ENCODE data around the gene BNIP1.

The BNIP1 gene

GRCh38 chr5:173165177-173166016 lies 21.1 kb downstream of the BNIP1 start:
- Histone ChIP-seq H3K9me2 (replicated peaks; ENCODE audit: insufficient read depth, low read length) (no peaks in the 10 kb centered on the region), H4K20me1 (ENCODE audit: insufficient read depth, low read length) (no peaks in the 10 kb centered on the region), H3K4me1 (ENCODE audit: low read length) (no peaks in the 10 kb centered on the region), H3K27ac (ENCODE audit: low read length) (no peak overlapping the region), H2AFZ (ENCODE audit: low read length) (no peak overlapping the region), H3K79me2 (ENCODE audit: low read length) (no peaks in the 10 kb centered on the region), H3K4me3 (ENCODE audit: low read length) (no peak overlapping the region), H3K9ac (ENCODE audit: low read length) (no peak overlapping the region), H3K9me3 (replicated peaks; ENCODE audit: insufficient read depth, low read length) (no peaks in the 10 kb centered on the region), H3K4me2 (ENCODE audit: low read depth, low read length) (no peak overlapping the region), H3F3A (ENCODE audit: insufficient read depth, low read length) (no peaks in the 10 kb centered on the region), H3K27me3 (replicated peaks; ENCODE audit: insufficient read depth, low read length) (no peaks in the 10 kb centered on the region), H3K36me3 (replicated peaks; ENCODE audit: insufficient read depth, low read length) (no peaks in the 10 kb centered on the region)
- DNase-seq: no peak
- TF ChIP-seq, protein P1, sequence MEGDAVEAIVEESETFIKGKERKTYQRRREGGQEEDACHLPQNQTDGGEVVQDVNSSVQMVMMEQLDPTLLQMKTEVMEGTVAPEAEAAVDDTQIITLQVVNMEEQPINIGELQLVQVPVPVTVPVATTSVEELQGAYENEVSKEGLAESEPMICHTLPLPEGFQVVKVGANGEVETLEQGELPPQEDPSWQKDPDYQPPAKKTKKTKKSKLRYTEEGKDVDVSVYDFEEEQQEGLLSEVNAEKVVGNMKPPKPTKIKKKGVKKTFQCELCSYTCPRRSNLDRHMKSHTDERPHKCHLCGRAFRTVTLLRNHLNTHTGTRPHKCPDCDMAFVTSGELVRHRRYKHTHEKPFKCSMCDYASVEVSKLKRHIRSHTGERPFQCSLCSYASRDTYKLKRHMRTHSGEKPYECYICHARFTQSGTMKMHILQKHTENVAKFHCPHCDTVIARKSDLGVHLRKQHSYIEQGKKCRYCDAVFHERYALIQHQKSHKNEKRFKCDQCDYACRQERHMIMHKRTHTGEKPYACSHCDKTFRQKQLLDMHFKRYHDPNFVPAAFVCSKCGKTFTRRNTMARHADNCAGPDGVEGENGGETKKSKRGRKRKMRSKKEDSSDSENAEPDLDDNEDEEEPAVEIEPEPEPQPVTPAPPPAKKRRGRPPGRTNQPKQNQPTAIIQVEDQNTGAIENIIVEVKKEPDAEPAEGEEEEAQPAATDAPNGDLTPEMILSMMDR (IDR thresholded peaks at IDR 0.05; ENCODE audit: low read length): no peak
- no peak for TF ChIP-seq EZH2 (optimal IDR thresholded peaks at IDR 0.05; ENCODE audit: low read depth, low read length)
- no peak for TF ChIP-seq EZH2phosphoT487 (IDR thresholded peaks at IDR 0.05; ENCODE audit: low read length)

GRCh38 chr5:173172166-173172565 lies 27.8 kb downstream of the BNIP1 start:
- TF ChIP-seq, protein P1 (IDR thresholded peaks at IDR 0.05; ENCODE audit: low read length): no peak
- TF ChIP-seq EZH2phosphoT487 (IDR thresholded peaks at IDR 0.05; ENCODE audit: low read length) (no peak), EZH2 (optimal IDR thresholded peaks at IDR 0.05; ENCODE audit: low read depth, low read length) (no peak)
- H3K27ac ChIP-seq (ENCODE audit: low read length): no peak overlapping the region
- no peak for DNase-seq
- H3K9me2 ChIP-seq (replicated peaks; ENCODE audit: insufficient read depth, low read length): no peaks in the 10 kb centered on the region
- no peaks in the 10 kb centered on the region for H3K9me3 ChIP-seq (replicated peaks; ENCODE audit: insufficient read depth, low read length)
- no peaks in the 10 kb centered on the region for H3K27me3 ChIP-seq (replicated peaks; ENCODE audit: insufficient read depth, low read length)
- no peaks in the 10 kb centered on the region for H3F3A ChIP-seq (ENCODE audit: insufficient read depth, low read length)
- no peaks in the 10 kb centered on the region for H3K36me3 ChIP-seq (replicated peaks; ENCODE audit: insufficient read depth, low read length)
- H3K9ac ChIP-seq (ENCODE audit: low read length): no peak overlapping the region
- no peaks in the 10 kb centered on the region for H4K20me1 ChIP-seq (ENCODE audit: insufficient read depth, low read length)
- no peaks in the 10 kb centered on the region for H3K4me1 ChIP-seq (ENCODE audit: low read length)
- no peak overlapping the region for H3K4me2 ChIP-seq (ENCODE audit: low read depth, low read length)
- no peaks in the 10 kb centered on the region for H3K79me2 ChIP-seq (ENCODE audit: low read length)
- H3K4me3 ChIP-seq (ENCODE audit: low read length): no peak overlapping the region
- H2AFZ ChIP-seq (ENCODE audit: low read length): no peak overlapping the region

DNA sequence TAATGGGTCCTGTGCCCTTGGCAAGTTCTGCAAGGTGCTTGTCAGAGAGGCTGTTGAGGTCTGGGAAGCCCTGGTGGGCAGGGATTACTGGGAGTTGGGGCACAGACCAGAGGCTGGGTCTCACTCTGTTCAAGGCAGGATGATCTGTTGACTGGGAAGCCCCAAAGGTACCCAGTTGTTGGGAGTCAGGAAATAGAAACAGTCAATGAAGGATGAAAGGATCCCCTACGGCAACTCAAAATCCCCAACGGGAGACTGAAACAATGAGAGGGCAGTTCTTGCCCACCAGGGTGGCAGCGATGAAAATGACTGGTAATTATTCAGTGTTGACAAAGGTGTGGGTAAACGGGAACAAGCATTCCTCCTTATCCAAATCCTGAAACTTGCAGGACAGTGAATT lies 31.2 kb downstream of the BNIP1 start:
- no peak overlapping the region for H3K27ac ChIP-seq (ENCODE audit: low read length)
- no peaks in the 10 kb centered on the region for H3K79me2 ChIP-seq (ENCODE audit: low read length)
- H2AFZ ChIP-seq (ENCODE audit: low read length): no peak overlapping the region
- no peak overlapping the region for H3K9ac ChIP-seq (ENCODE audit: low read length)
- no peak overlapping the region for H3K4me2 ChIP-seq (ENCODE audit: low read depth, low read length)
- TF ChIP-seq EZH2phosphoT487 (IDR thresholded peaks at IDR 0.05; ENCODE audit: low read length): no peak
- TF ChIP-seq, protein P1 (IDR thresholded peaks at IDR 0.05; ENCODE audit: low read length): no peak
- no peak for TF ChIP-seq EZH2 (optimal IDR thresholded peaks at IDR 0.05; ENCODE audit: low read depth, low read length)
- H3F3A ChIP-seq (ENCODE audit: insufficient read depth, low read length): no peaks in the 10 kb centered on the region
- DNase-seq: no peak
- no peaks in the 10 kb centered on the region for H3K9me2 ChIP-seq (replicated peaks; ENCODE audit: insufficient read depth, low read length)
- H3K36me3 ChIP-seq (replicated peaks; ENCODE audit: insufficient read depth, low read length): no peaks in the 10 kb centered on the region
- no peaks in the 10 kb centered on the region for H4K20me1 ChIP-seq (ENCODE audit: insufficient read depth, low read length)
- no peak overlapping the region for H3K4me3 ChIP-seq (ENCODE audit: low read length)
- H3K4me1 ChIP-seq (ENCODE audit: low read length): peaks cover 3% of the 10 kb centered on the region; the same call in 1 of the 2 replicates
- H3K9me3 ChIP-seq (replicated peaks; ENCODE audit: insufficient read depth, low read length): no peaks in the 10 kb centered on the region
- no peaks in the 10 kb centered on the region for H3K27me3 ChIP-seq (replicated peaks; ENCODE audit: insufficient read depth, low read length)
